ENCODE results near the gene CLHC1. TPM values are rescaled to one million over a fixed set of nuclear protein-coding genes. Genes with fewer than 3 reads are reported as not detected.

The CLHC1 gene
- total and polyA plus RNA-seq, 2 experiments from 2014 or later, result 10.6 to 21.1 TPM

GRCh38 chr2:55232863-55233657 is 967 bp upstream of the CLHC1 start:
- DNase-seq (ENCODE audit: low spot score), result peak; percentile 48
- peaks cover 57% of the 10 kb centered on the region for H3K79me2 ChIP-seq
- TF ChIP-seq EZH2phosphoT487 (IDR thresholded peaks at IDR 0.05; ENCODE audit: low read depth, severe bottlenecking, unreplicated experiment) (no peak), CTCF (IDR thresholded peaks at IDR 0.05; ENCODE audit: poor library complexity) (no peak), EZH2 (IDR thresholded peaks at IDR 0.05; ENCODE audit: borderline replicate concordance) (no peak)
- H4K20me1 ChIP-seq (ENCODE audit: insufficient read depth, poor library complexity, severe bottlenecking), result peaks cover 13% of the 10 kb centered on the region
- H3K4me1 ChIP-seq (ENCODE audit: insufficient read depth), result peaks cover 14% of the 10 kb centered on the region
- peak overlapping the region; percentile 70 for H2AFZ ChIP-seq
- no peaks in the 10 kb centered on the region for H3K9me2 ChIP-seq (replicated peaks; ENCODE audit: insufficient read depth)
- 5% methylated on average over 33 of the region's 33 CpGs for WGBS (ENCODE audit: low lambda C conversion rate, missing lambda C conversion rate)
- H3K4me2 ChIP-seq, result peak overlapping the region; percentile 91
- H3K27ac ChIP-seq, result peak overlapping the region; percentile 97
- no peaks in the 10 kb centered on the region for H3K9me3 ChIP-seq (ENCODE audit: low read depth)
- no peaks in the 10 kb centered on the region for H3K36me3 ChIP-seq (replicated peaks; ENCODE audit: insufficient read depth, low read depth)
- peak overlapping the region; percentile 78 for H3K4me3 ChIP-seq
- H3K27me3 ChIP-seq, result no peaks in the 10 kb centered on the region

DNA sequence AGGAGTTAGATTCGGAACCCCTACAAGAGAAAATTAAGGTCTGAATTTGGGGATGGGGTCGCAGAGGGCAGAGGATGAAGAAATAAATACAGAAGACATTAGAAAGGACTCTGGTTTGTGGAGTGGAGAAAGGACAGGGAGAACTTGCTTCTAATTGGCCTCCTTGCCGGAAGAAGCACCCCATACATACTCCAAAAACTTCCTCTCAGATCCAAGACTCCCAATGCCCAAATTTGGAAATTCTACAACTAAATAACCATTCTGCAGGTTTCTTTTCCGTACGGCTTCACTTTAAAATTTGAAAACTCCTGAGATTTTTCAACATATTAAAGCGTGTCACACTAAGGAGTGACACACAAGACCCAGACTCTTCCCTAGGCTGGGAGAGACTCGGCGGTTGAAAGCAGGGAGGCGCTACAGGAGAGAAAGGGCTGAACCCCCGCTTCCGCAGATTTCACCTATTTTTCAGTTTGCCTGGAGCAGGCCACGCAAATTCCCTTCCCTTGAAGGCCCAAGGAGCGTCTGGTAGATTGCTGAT is 478 bp downstream of the CLHC1 start:
- Histone ChIP-seq H4K20me1 (ENCODE audit: insufficient read depth, poor library complexity, severe bottlenecking) (peaks cover 13% of the 10 kb centered on the region), H3K79me2 (peaks cover 70% of the 10 kb centered on the region), H3K27me3 (no peaks in the 10 kb centered on the region), H3K27ac (peak overlapping the region; percentile 97), H3K9me2 (replicated peaks; ENCODE audit: insufficient read depth) (no peaks in the 10 kb centered on the region), H3K4me3 (peak overlapping the region; percentile 22), H3K4me1 (ENCODE audit: insufficient read depth) (peaks cover 14% of the 10 kb centered on the region), H2AFZ (peak overlapping the region; percentile 79), H3K4me2 (peak overlapping the region; percentile 86), H3K9me3 (ENCODE audit: low read depth) (no peaks in the 10 kb centered on the region), H3K36me3 (replicated peaks; ENCODE audit: insufficient read depth, low read depth) (no peaks in the 10 kb centered on the region)
- DNase-seq (ENCODE audit: low spot score), result no peak
- 7% methylated on average over 13 of the region's 13 CpGs for WGBS (ENCODE audit: low lambda C conversion rate, missing lambda C conversion rate)
- TF ChIP-seq CTCF (IDR thresholded peaks at IDR 0.05; ENCODE audit: poor library complexity) (no peak), EZH2phosphoT487 (IDR thresholded peaks at IDR 0.05; ENCODE audit: low read depth, severe bottlenecking, unreplicated experiment) (no peak), EZH2 (IDR thresholded peaks at IDR 0.05; ENCODE audit: borderline replicate concordance) (no peak)

- 97% methylated on average over 3 of the region's 3 CpGs for WGBS (ENCODE audit: low lambda C conversion rate, missing lambda C conversion rate)
- H3K4me3 ChIP-seq, result no peak overlapping the region
- no peak for DNase-seq (ENCODE audit: low spot score)
- peaks cover 13% of the 10 kb centered on the region for H4K20me1 ChIP-seq (ENCODE audit: insufficient read depth, poor library complexity, severe bottlenecking)
- peak overlapping the region; percentile 86 for H3K4me2 ChIP-seq
- H3K27ac ChIP-seq, result peak overlapping the region; percentile 97
- H3K9me2 ChIP-seq (replicated peaks; ENCODE audit: insufficient read depth), result no peaks in the 10 kb centered on the region
- H3K9me3 ChIP-seq (ENCODE audit: low read depth), result no peaks in the 10 kb centered on the region
- H3K4me1 ChIP-seq (ENCODE audit: insufficient read depth), result peaks cover 14% of the 10 kb centered on the region
- H3K79me2 ChIP-seq, result peaks cover 73% of the 10 kb centered on the region
- H3K36me3 ChIP-seq (replicated peaks; ENCODE audit: insufficient read depth, low read depth), result no peaks in the 10 kb centered on the region
- TF ChIP-seq EZH2 (IDR thresholded peaks at IDR 0.05; ENCODE audit: borderline replicate concordance), result no peak
- TF ChIP-seq EZH2phosphoT487 (IDR thresholded peaks at IDR 0.05; ENCODE audit: low read depth, severe bottlenecking, unreplicated experiment), result no peak
- no peak for TF ChIP-seq CTCF (IDR thresholded peaks at IDR 0.05; ENCODE audit: poor library complexity)
- no peaks in the 10 kb centered on the region for H3K27me3 ChIP-seq
- H2AFZ ChIP-seq, result no peak overlapping the region
Measured at GRCh38 chr2:55230551-55230950, 1.5 kb downstream of the CLHC1 start.
